GM04503 (cell line): ENCODE results near the gene TFG.
A peak's percentile ranks its signal among the peaks of the same experiment; 100 is the strongest.
"Not testable (repeated sequence)": the region's sequence is repeated elsewhere in the genome, so short reads cannot be mapped to it uniquely, and the experiment has no call there.

Experiments
- DNase-seq: peaks from one replicate; pipeline ENCODE4 v3.0.0-alpha.2; 2012; ENCODE audit warnings: low read depth

Gene TFG

GRCh38 chr3:100708989-100709841, at the start of gene TFG:
Gene TFG, plus strand, starts transcription at chr3:100709494. Its CDS starts 4,192 bp downstream, at chr3:100713686.
- DNase-seq, result peak; percentile 95

DNA sequence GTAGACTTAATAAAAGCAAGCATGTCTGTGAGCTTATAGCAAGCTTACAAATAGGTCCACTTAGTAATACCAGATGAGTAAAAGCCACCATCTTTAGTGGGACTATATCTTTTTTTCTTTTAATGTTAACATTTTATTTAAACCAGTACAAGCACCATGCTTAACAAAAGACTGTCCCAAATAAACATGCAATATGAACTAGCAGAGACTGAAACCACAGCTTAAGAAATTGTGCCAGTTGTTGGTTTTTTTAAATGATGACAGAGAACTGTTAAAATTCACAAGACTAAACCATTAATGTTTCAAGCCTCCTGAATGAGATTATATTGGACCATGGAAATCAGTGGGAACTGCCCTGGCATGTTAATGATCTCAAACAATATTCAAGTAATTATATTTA, 48.0 kb upstream of the TFG start:
- DNase-seq, result not testable (repeated sequence)

GRCh38 chr3:100662113-100662823, 47.0 kb upstream of the TFG start:
- DNase-seq, result no peak

DNA sequence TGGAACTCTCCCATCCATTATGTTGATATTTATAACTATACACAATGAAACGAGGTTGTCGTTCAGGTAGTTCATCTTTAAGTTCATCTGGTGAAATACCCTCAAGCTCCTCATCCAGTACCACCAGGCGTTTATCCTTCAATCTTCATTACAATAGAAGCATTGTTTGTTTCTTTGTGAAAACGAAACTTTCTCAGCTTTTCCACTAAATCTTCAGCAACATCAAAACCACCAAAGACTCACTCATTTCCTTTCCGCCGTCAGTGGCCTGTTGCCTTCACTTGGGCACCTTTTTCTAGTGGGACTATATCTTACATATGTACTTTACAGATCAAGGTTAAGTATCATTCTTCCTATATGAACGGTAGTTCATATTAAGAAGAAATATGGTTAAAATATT, 44.1 kb upstream of the TFG start:
- no peak for DNase-seq

DNA sequence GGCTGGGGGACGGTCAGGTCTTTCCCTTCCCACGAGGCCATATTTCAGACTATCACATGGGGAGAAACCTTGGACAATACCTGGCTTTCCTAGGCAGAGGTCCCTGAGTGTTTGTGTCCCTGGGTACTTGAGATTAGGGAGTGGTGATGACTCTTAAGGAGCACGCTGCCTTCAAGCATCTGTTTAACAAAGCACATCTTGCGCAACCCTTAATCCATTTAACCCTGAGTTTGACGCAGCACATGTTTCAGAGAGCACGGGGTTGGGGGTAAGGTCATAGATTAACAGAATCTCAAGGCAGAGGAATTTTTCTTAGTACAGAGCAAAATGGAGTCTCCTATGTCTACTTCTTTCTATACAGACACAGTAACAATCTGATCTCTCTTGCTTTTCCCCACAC, 42.6 kb upstream of the TFG start:
- DNase-seq, result not testable (repeated sequence)

DNA sequence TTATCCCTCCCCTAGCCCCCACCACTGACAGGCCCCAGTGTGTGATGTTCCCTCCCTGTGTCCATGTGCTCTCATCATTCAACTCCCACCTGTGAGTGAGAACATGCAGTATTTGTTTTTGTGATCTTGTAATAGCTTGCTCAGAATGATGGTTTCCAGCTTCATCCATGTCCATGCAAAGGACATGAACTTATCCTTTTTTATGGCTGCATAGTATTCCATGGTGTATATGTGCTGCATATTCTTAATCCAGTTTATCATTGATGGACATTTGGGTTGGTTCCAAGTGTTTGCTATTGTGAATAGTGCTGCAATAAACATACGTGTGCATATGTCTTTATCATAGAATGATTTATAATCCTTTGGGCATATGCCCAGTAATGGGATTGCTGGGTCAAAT, 42.0 kb upstream of the TFG start:
- not testable (repeated sequence) for DNase-seq

DNA sequence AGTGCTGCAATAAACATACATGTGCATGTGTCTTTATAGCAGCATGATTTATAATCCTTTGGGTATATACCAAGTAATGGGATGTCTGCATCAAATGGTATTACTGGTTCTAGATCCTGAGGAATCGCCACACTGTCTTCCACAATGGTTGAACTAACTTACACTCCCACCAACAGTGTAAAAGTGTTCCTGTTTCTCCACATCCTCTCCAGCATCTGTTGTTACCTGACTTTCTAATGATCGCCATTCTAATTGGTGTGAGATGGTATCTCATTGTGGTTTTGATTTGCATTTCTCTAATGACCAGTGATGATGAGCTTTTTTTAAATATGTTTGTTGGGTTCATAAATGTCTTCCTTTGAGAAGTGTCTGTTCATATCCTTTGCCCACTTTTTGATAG, 38.3 kb upstream of the TFG start:
- not testable (repeated sequence) for DNase-seq

- no peak for DNase-seq
Measured at GRCh38 chr3:100681496-100681895, 27.8 kb upstream of the TFG start.

DNA sequence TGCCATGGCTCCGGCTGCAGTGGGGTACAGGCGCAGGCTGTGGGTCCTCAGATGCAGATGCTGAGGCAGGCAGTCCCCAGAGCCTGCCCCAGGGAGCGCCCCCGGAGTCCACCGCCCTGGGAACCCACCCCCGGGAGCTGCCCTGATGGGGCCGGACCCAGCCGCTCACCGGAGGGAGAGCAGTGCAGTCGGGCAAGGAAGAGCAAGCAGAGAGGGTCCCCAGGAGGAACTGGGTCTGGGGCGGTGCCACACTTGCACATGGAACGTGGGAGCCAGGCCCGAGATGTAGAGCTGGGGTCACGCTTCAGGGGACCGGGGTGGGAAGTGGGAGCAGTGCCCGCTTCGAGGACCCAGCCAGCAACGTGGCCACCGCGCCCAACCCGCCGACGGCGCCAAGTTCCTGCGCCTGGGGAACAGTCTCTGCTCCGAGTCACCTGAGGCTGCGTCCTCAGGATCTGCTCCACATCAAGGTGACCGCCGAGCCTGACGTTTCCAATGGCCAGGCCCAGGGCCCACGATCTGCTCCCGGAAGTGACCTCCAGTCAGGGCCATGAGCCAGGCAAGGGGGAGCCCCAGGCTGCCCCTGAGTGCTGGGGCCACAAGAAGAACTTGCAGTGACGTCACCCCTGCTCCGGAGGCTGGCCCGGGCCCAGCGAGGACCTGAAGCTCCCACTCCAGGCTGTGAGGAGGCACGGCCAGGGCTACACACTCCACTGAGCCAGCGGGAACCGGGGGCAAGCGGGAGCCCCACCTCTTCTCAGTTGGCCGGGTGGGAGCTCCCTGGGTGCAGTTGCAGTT, 27.0 kb upstream of the TFG start:
- no peak for DNase-seq

DNA sequence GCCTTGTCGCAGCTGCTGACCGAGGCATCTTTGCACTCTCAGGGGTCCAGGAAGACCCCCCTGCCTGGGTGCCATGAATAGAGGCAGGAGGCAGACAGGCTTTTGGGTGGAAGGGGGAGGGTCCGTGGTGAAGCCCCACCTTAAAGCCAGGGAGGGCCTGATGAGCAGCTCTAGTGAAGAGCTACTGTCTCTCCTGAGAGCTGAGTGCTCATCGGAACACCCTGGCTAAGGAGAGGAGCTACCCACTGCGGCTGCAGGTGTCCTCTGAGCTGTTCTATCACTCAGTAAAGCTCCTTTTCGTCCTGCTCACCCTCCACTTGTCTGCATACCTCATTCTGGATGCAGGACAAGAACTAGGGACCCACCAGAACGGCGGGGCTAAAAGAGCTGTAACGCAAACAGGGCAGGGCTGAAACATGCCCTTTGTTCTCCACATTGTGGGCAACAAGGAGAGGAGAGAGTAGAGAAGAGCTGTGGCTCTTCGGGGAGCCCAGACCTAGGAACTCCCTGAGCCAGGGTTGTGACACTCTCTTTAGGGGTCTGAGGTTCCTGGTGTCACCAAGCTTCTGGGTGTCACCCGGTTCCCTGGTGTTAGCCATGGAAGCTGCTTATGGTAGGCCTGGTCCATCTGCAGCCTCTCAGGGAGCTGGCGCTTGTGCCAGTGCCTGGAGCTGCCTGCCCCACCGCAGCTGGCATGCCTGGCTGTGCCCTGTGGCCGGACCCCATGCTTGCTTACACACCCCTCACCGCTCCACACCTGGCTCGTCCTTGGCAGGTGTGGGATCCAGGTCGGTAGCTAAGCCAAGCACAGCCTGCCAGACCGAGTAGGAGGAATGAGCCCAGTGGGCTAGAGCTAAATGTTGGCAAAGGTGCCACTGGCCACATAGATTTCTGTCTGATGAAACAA, 26.2 kb upstream of the TFG start:
- no peak for DNase-seq

- DNase-seq, result no peak
Measured at GRCh38 chr3:100693225-100693624, 16.1 kb upstream of the TFG start.

DNA sequence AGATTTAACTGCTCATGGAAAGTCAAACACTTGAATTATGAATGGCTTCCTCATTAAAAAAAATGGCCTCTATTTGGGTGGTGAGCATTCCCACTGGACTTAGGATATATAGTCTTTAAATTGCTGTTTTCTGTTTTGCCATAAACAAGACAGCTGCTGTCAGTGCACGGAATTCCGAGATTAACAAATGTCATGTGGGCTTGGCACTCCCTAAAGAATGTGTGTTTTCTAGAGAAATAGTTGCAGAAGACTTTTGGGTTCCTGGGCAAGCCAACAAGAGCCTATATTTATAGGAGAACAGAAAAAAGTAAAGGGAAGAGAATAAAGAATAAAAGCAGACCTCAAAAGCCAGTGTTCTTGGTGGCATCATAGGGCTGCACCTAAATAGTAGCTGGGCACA, 13.6 kb upstream of the TFG start:
- DNase-seq, result no peak

GRCh38 chr3:100696161-100696560, 13.1 kb upstream of the TFG start:
- no peak for DNase-seq

GRCh38 chr3:100697172-100697571, 12.1 kb upstream of the TFG start:
- no peak for DNase-seq

DNA sequence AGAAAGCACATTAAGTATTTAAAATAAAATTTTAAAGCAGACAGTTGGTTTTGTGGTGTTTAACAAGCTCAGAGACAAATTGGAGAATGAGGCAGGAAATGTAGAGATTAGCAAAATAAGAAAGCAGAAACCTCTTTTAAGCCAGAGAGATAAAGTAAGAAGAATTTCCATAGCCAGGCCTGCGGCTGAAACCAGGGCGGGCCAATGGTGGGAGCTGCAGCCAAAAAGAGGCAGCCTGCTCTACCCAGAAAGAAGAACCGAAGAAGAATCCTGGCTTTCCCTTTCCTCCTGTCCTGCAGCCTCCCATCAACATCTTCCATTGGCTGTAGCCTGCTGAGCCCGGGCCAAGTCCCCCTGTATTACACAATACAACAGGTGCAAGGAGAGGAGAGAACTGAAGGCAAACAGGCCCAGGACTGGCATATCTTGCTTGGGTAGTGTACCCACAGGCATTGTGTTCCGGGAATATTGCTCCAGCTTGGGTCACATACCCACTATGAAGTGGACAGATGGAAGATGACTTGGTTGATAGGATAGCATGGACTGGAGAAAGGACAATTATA, 11.5 kb upstream of the TFG start:
- DNase-seq, result no peak

DNA sequence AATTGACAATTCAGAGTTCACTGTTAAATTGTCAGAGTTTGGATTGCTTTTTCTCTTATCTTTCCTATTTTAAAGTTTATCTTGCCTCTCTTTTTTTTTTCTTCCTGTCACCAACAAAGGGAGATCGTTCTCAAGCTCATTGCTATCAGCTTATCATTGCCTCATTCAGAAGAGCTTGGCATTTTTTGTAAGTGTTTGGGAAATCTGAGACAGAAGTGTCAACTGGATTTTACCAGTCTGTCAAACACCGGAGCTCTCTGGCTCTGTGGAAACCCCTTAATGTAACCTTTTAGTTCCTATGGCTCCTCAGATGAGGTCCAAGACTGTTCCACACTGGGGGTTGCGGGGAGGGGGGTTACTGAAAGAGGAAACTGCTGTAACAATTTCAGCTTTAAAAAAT, 10.6 kb upstream of the TFG start:
- DNase-seq, result no peak

- no peak for DNase-seq
Measured at GRCh38 chr3:100700708-100701107, 8.6 kb upstream of the TFG start.

GRCh38 chr3:100702082-100702979, 7.0 kb upstream of the TFG start:
- no peak for DNase-seq

GRCh38 chr3:100702980-100703345, 6.3 kb upstream of the TFG start:
- no peak for DNase-seq

GRCh38 chr3:100703865-100704264, 5.4 kb upstream of the TFG start:
- DNase-seq, result no peak
